Smooth muscle cell (in vitro differentiated cells): ENCODE data around the gene C1orf94. TPM values are rescaled to one million over a fixed set of nuclear protein-coding genes. Genes with fewer than 3 reads are reported as not detected.

ENCODE experiments used
- DNase-seq: peaks from one replicate; lab custom pipeline; 2025; ENCODE audit not compliant: unreplicated experiment; lab: John Stamatoyannopoulos, UW
- H2AFZ ChIP-seq: fragments of 200-600 bp; sonication (generic); 2 replicates; pipeline ENCODE4 v1.6.0; 2016; ENCODE audit warnings: antibody characterized with exemption, low read depth, mild to moderate bottlenecking
- H3F3A ChIP-seq: fragments of 200-600 bp; sonication (generic); 2 replicates; pipeline ENCODE4 v1.6.0; 2017; ENCODE audit warnings: antibody characterized with exemption, low read depth
- H3K27ac ChIP-seq: fragments of 200-600 bp; sonication (generic); 2 replicates; pipeline ENCODE4 v1.5.1; 2016; ENCODE audit warnings: low read depth, mild to moderate bottlenecking
- H3K27me3 ChIP-seq: fragments of 200-600 bp; sonication (generic); 2 replicates; pipeline ENCODE4 v1.6.1; 2016; ENCODE audit warnings: low read depth, mild to moderate bottlenecking
- H3K36me3 ChIP-seq: fragments of 200-600 bp; sonication (generic); 2 replicates; pipeline ENCODE4 v1.5.1; 2016; ENCODE audit warnings: low read depth
- H3K4me1 ChIP-seq: fragments of 200-600 bp; sonication (generic); 2 replicates; pipeline ENCODE4 v1.5.1; 2016; ENCODE audit warnings: low read depth
- H3K4me2 ChIP-seq: fragments of 200-600 bp; sonication (generic); 2 replicates; pipeline ENCODE4 v1.6.0; 2016; ENCODE audit warnings: mild to moderate bottlenecking
- H3K4me3 ChIP-seq: fragments of 200-600 bp; sonication (generic); 2 replicates; pipeline ENCODE4 v1.5.1; 2016; ENCODE audit warnings: mild to moderate bottlenecking
- H3K79me2 ChIP-seq: fragments of 200-600 bp; sonication (generic); 2 replicates; pipeline ENCODE4 v1.6.0; 2016; ENCODE audit warnings: low read depth, mild to moderate bottlenecking
- H3K9ac ChIP-seq: fragments of 200-600 bp; sonication (generic); 2 replicates; pipeline ENCODE4 v1.6.0; 2016; ENCODE audit warnings: low read depth
- H3K9me3 ChIP-seq: fragments of 200-600 bp; sonication (generic); replicated peaks from 2 replicates; pipeline ENCODE4 v1.5.1; 2016; ENCODE audit warnings: low read depth
- H4K20me1 ChIP-seq: fragments of 200-600 bp; sonication (generic); 2 replicates; pipeline ENCODE4 v1.6.0; 2016; ENCODE audit warnings: low read depth
- WGBS: methylation state at CpG from one replicate; pipeline ENCODE4 v1.1.7; 2016; ENCODE audit warnings: low lambda C conversion rate; 5-methylcytosine and 5-hydroxymethylcytosine counted together
- polyA plus RNA-seq: library from polyadenylated mRNA; unstranded; fragments of >200 nt; fragmentation: Nextera tagmentation; extraction: Ambion mirVana; gene quantifications from 2 replicates; pipeline ENCODE4 v1.2.1, GENCODE V29; 2016
- total RNA-seq: library from RNA; depleted of rRNA; stranded (reverse); fragments of >200 nt; gene quantifications from 2 replicates; pipeline ENCODE4 v1.2.3, GENCODE V29; 2014
- TF ChIP-seq, protein P1 (sequence below): fragments of 200-600 bp; sonication (generic); IDR thresholded peaks from 2 replicates; pipeline ENCODE4 v1.5.1; 2017; ENCODE audit warnings: borderline replicate concordance, mild to moderate bottlenecking, antibody characterized with exemption; ENCODE audit not compliant: insufficient read depth, poor library complexity, severe bottlenecking

Gene C1orf94
- total and polyA plus RNA-seq, 2 experiments from 2014 or later: not detected

DNA sequence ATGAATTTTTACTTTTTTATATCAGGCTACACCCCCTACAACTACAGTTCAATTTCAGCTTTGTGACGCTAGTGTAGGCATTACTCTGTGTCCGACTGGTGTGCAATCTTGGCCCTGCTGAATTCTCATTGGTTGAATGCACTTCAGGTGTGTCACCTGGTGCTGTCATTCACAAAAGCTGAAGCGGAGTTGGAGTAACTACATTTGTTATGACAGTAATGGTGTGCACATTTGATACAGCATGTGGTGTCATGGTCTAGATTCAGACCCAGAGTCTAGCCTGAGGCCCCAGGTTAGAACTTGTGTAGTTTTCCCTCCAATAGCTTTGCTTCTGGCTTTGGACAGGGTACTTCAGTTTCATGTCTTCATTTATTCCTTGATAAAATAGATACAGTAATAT lies 88.7 kb downstream of the C1orf94 start:
- Histone ChIP-seq H4K20me1 (no peaks in the 10 kb centered on the region), H3K36me3 (no peaks in the 10 kb centered on the region), H3K9me3 (no peaks in the 10 kb centered on the region), H3K27ac (no peak overlapping the region), H3F3A (no peaks in the 10 kb centered on the region), H3K79me2 (no peaks in the 10 kb centered on the region), H3K27me3 (peaks cover 15% of the 10 kb centered on the region), H2AFZ (no peak overlapping the region), H3K4me2 (no peak overlapping the region), H3K4me1 (peaks cover 3% of the 10 kb centered on the region), H3K9ac (no peak overlapping the region), H3K4me3 (no peak overlapping the region)
- DNase-seq: no peak
- TF ChIP-seq, protein P1, sequence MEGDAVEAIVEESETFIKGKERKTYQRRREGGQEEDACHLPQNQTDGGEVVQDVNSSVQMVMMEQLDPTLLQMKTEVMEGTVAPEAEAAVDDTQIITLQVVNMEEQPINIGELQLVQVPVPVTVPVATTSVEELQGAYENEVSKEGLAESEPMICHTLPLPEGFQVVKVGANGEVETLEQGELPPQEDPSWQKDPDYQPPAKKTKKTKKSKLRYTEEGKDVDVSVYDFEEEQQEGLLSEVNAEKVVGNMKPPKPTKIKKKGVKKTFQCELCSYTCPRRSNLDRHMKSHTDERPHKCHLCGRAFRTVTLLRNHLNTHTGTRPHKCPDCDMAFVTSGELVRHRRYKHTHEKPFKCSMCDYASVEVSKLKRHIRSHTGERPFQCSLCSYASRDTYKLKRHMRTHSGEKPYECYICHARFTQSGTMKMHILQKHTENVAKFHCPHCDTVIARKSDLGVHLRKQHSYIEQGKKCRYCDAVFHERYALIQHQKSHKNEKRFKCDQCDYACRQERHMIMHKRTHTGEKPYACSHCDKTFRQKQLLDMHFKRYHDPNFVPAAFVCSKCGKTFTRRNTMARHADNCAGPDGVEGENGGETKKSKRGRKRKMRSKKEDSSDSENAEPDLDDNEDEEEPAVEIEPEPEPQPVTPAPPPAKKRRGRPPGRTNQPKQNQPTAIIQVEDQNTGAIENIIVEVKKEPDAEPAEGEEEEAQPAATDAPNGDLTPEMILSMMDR: no peak
- 77% methylated on average over 3 of the region's 3 CpGs for WGBS

- H2AFZ ChIP-seq: no peak overlapping the region
Observed at GRCh38 chr1:34266127-34266951, 89.6 kb downstream of the C1orf94 start.

DNA sequence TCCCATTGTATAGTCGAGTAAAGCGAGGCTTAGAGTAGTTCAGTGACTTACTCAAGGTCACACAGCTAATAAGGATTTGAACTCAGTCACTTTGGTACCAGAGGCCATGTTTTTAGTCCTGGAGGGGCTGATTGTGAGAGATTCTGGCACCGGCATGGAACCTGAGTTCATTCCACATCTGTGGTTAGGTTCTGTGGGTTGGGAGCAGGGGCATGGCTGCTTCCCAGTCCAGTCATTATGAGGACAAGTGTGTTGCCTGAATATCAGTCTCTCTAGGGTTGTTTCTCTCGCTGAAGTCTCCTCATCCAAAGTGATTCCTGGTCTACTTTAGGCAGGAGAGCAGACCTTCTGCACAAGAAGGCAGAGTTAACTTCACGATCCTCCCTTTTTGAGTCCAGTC lies 90.6 kb downstream of the C1orf94 start:
- TF ChIP-seq, protein P1: no peak
- no peaks in the 10 kb centered on the region for H3F3A ChIP-seq
- H3K9ac ChIP-seq: no peak overlapping the region
- H3K27me3 ChIP-seq: peaks cover 15% of the 10 kb centered on the region
- no peak overlapping the region for H3K4me2 ChIP-seq
- DNase-seq: no peak
- peaks cover 3% of the 10 kb centered on the region for H3K4me1 ChIP-seq
- 91% methylated on average over 5 of the region's 5 CpGs for WGBS
- no peaks in the 10 kb centered on the region for H4K20me1 ChIP-seq
- no peaks in the 10 kb centered on the region for H3K36me3 ChIP-seq
- H3K79me2 ChIP-seq: no peaks in the 10 kb centered on the region
- H3K9me3 ChIP-seq: no peaks in the 10 kb centered on the region
- H3K4me3 ChIP-seq: no peak overlapping the region
- no peak overlapping the region for H2AFZ ChIP-seq
- H3K27ac ChIP-seq: no peak overlapping the region

More at GRCh38 chr1:34266127-34266951, 89.6 kb downstream of the C1orf94 start:
- DNase-seq: no peak
- Histone ChIP-seq H3K4me3 (no peak overlapping the region), H4K20me1 (no peaks in the 10 kb centered on the region), H3K4me1 (peaks cover 3% of the 10 kb centered on the region), H3K27ac (no peak overlapping the region), H3K9ac (no peak overlapping the region), H3F3A (no peaks in the 10 kb centered on the region), H3K79me2 (no peaks in the 10 kb centered on the region), H3K4me2 (no peak overlapping the region), H3K36me3 (no peaks in the 10 kb centered on the region), H3K27me3 (peaks cover 15% of the 10 kb centered on the region), H3K9me3 (no peaks in the 10 kb centered on the region)
- WGBS: 33% methylated on average over 16 of the region's 16 CpGs
- TF ChIP-seq, protein P1: no peak
